Keratinocyte (primary cell): Measurements from ENCODE around the gene KATNA1.

Experiments used
- EZH2 ChIP-seq: IDR thresholded peaks from one replicate; pipeline ENCODE4 v1.6.1; 2012; ENCODE audit warnings: inconsistent platforms, mild to moderate bottlenecking, low read length, moderate library complexity
- TF ChIP-seq, protein P1 (sequence below), 3 experiments: IDR thresholded peaks in 1 of 3; conservative IDR thresholded peaks in 1 of 3; optimal IDR thresholded peaks in 1 of 3; 2 replicates in 2 of 3; 3 replicates in 1 of 3; pipeline versions ENCODE3 to v1.5.1; 2011; ENCODE audit warnings: low read length in 3 of 3, mild to moderate bottlenecking in 3 of 3, moderate library complexity in 2 of 3, control low read depth in 1 of 3, inconsistent platforms in 1 of 3; ENCODE audit not compliant: insufficient read depth in 2 of 3; ENCODE audit errors: extremely low read depth in 1 of 3

DNA sequence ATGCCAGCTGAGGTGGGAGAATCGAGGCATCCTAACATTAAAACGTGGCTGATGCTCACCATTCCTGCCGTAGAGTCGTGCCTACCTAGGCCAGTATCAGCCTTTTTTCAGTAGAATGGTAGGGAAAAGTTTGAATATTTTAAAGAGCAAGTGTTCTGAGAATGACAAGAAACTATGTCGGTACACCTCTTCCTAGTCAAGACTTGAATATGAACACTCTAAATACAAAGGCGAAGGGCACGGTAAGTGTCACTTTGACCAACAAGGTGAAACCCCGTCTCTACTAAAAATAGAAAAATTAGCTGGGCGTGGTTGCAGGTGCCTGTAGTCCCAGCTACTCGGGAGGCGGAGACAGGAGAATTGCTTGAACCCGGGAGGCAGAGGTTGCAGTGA lies 81.3 kb downstream of the KATNA1 start:
- TF ChIP-seq, protein P1, sequence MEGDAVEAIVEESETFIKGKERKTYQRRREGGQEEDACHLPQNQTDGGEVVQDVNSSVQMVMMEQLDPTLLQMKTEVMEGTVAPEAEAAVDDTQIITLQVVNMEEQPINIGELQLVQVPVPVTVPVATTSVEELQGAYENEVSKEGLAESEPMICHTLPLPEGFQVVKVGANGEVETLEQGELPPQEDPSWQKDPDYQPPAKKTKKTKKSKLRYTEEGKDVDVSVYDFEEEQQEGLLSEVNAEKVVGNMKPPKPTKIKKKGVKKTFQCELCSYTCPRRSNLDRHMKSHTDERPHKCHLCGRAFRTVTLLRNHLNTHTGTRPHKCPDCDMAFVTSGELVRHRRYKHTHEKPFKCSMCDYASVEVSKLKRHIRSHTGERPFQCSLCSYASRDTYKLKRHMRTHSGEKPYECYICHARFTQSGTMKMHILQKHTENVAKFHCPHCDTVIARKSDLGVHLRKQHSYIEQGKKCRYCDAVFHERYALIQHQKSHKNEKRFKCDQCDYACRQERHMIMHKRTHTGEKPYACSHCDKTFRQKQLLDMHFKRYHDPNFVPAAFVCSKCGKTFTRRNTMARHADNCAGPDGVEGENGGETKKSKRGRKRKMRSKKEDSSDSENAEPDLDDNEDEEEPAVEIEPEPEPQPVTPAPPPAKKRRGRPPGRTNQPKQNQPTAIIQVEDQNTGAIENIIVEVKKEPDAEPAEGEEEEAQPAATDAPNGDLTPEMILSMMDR (optimal IDR thresholded peaks at IDR 0.05 in 1 of 3, IDR thresholded peaks at IDR 0.05 in 1 of 3, conservative IDR thresholded peaks at IDR 0.05 in 1 of 3; ENCODE audit: extremely low read depth in 1 of 3, insufficient read depth in 2 of 3, low read length in 3 of 3): no peak
- no peak for TF ChIP-seq EZH2
